ENCODE data around the gene TUNAR.

DNA sequence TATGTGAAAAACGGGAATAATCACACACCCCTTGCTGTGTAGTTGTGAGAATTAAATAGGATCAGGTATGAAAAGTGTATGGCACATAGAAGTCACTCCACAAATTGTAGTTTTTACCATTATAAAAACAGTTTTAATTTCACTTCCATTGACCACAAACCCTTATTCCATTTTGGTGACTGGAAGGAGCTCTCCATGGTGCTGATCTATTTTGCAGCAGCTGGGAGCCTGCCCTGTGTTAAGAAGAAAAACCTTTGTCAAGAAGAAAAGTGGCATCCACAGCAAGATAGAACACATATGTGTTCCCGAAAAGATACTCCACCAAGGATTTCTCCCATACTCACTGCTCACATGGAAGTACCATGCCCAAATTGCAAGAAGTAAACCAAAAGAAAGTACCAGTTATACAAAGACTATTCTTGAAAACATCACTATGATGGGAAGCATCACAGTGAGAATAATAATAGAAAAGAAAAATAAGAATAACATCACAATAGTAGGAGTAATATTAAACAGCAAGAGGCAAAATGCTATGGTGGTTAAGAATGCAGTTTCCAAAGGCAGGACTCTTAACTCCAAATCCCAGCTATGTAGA is 58.7 kb downstream of the TUNAR start:
- TF ChIP-seq L3MBTL2 (conservative IDR thresholded peaks at IDR 0.05) (no peak), BHLHE40 (IDR thresholded peaks at IDR 0.05; ENCODE audit: borderline replicate concordance) (no peak), FOXA1 (IDR thresholded peaks at IDR 0.05) (no peak), SP1 (IDR thresholded peaks at IDR 0.05) (no peak), SUZ12 (IDR thresholded peaks at IDR 0.05) (no peak), FOXM1 (IDR thresholded peaks at IDR 0.05; ENCODE audit: borderline replicate concordance) (no peak), NFRKB (IDR thresholded peaks at IDR 0.05) (no peak)
